GM19395 (cell line): Measurements from ENCODE around the gene ZNF750.

Experiments
- ATAC-seq: cut with Tn5 transposase; IDR thresholded peaks from one replicate; pipeline ENCODE4 v1.9.1; 2021; ENCODE audit warnings: mild to moderate bottlenecking, moderate library complexity; ENCODE audit not compliant: unreplicated experiment

The ZNF750 gene

GRCh38 chr17:82814834-82815233 lies 25.0 kb downstream of the ZNF750 start:
- ATAC-seq, result no peak

GRCh38 chr17:82813299-82814051 lies 26.3 kb downstream of the ZNF750 start:
- no peak for ATAC-seq

GRCh38 chr17:82812601-82813000 lies 27.2 kb downstream of the ZNF750 start:
- no peak for ATAC-seq

- ATAC-seq, result no peak
Observed at GRCh38 chr17:82812058-82812457, 27.8 kb downstream of the ZNF750 start.

GRCh38 chr17:82810644-82811430 lies 29.0 kb downstream of the ZNF750 start:
- ATAC-seq, result no peak

GRCh38 chr17:82808921-82809905 lies 30.6 kb downstream of the ZNF750 start:
- ATAC-seq, result no peak

- no peak for ATAC-seq
Observed at GRCh38 chr17:82808006-82808405, 31.8 kb downstream of the ZNF750 start.

GRCh38 chr17:82807562-82807961 lies 32.3 kb downstream of the ZNF750 start:
- ATAC-seq, result no peak

- no peak for ATAC-seq
Observed at GRCh38 chr17:82807101-82807500, 32.7 kb downstream of the ZNF750 start.

- no peak for ATAC-seq
Observed at GRCh38 chr17:82806645-82807044, 33.2 kb downstream of the ZNF750 start.

- no peak for ATAC-seq
Observed at GRCh38 chr17:82805823-82806222, 34.0 kb downstream of the ZNF750 start.

- ATAC-seq, result no peak
Observed at GRCh38 chr17:82805254-82805653, 34.6 kb downstream of the ZNF750 start.

- ATAC-seq, result no peak
Observed at GRCh38 chr17:82804442-82805191, 35.2 kb downstream of the ZNF750 start.

GRCh38 chr17:82803606-82804005 lies 36.2 kb downstream of the ZNF750 start:
- ATAC-seq, result no peak

GRCh38 chr17:82803185-82803584 lies 36.6 kb downstream of the ZNF750 start:
- ATAC-seq, result no peak

GRCh38 chr17:82802075-82802780 lies 37.6 kb downstream of the ZNF750 start:
- ATAC-seq, result no peak

- ATAC-seq, result no peak
Observed at GRCh38 chr17:82801377-82801970, 38.3 kb downstream of the ZNF750 start.

GRCh38 chr17:82800885-82801284 lies 38.9 kb downstream of the ZNF750 start:
- ATAC-seq, result no peak

- ATAC-seq, result no peak
Observed at GRCh38 chr17:82799591-82799990, 40.2 kb downstream of the ZNF750 start.
